Type B pancreatic cell (in vitro differentiated cells): ENCODE data around the gene SHMT2. TPM values are rescaled to one million over a fixed set of nuclear protein-coding genes. Genes with fewer than 3 reads are reported as not detected.

Source experiments
- DNase-seq: peaks from one replicate; pipeline ENCODE4 v3.0.0; 2021; ENCODE audit warnings: mixed read lengths; ENCODE audit not compliant: unreplicated experiment; ENCODE audit errors: extremely low spot score
- H3K27ac Mint-ChIP-seq: 2 replicates; pipeline ENCODE4 v1.8.0; 2021; ENCODE audit warnings: mild to moderate bottlenecking, mixed read lengths
- H3K27me3 Mint-ChIP-seq: 2 replicates; pipeline ENCODE4 v1.8.0; 2021; ENCODE audit warnings: mixed read lengths
- H3K36me3 Mint-ChIP-seq: 2 replicates; pipeline ENCODE4 v1.8.0; 2021; ENCODE audit warnings: mixed read lengths
- H3K4me1 Mint-ChIP-seq: one replicate; pipeline ENCODE4 v1.8.0; 2021; ENCODE audit warnings: mixed read lengths; ENCODE audit not compliant: unreplicated experiment
- H3K4me3 Mint-ChIP-seq: 2 replicates; pipeline ENCODE4 v1.8.0; 2021; ENCODE audit warnings: mild to moderate bottlenecking, mixed read lengths
- H3K9me3 Mint-ChIP-seq: 2 replicates; pipeline ENCODE4 v1.8.0; 2021; ENCODE audit warnings: mixed read lengths
- CTCF ChIP-seq: fragments of 200-600 bp; sonication (generic); conservative IDR thresholded peaks from 2 replicates; pipeline ENCODE4 v1.5.0; 2021; ENCODE audit warnings: antibody characterized with exemption, mild to moderate bottlenecking
- total RNA-seq: library from RNA; stranded (reverse); gene quantifications from 2 replicates; pipeline ENCODE4 v1.2.1, GENCODE V29; 2021; ENCODE audit warnings: low replicate concordance

The SHMT2 gene
- total RNA-seq, 1 donor from 2014 or later = 131 TPM

- H3K9me3 Mint-ChIP-seq = no peaks in the 10 kb centered on the region
- H3K4me1 Mint-ChIP-seq = peaks cover 10% of the 10 kb centered on the region
- H3K4me3 Mint-ChIP-seq = no peak overlapping the region
- H3K36me3 Mint-ChIP-seq = peaks cover 12% of the 10 kb centered on the region
- DNase-seq = no peak
- no peak overlapping the region for H3K27ac Mint-ChIP-seq
- no peaks in the 10 kb centered on the region for H3K27me3 Mint-ChIP-seq
- no peak for TF ChIP-seq CTCF
Measured at GRCh38 chr12:57250541-57250940, 21.0 kb downstream of the SHMT2 start.

- no peak within 1 kb of the TSS for H3K27ac Mint-ChIP-seq
- TF ChIP-seq CTCF = no peak
- H3K4me3 Mint-ChIP-seq = no peak within 1 kb of the TSS
- DNase-seq = no peak
- H3K9me3 Mint-ChIP-seq = no peaks in the 10 kb centered on the region
- peaks cover 12% of the 10 kb centered on the region for H3K36me3 Mint-ChIP-seq
- H3K27me3 Mint-ChIP-seq = no peaks in the 10 kb centered on the region
- H3K4me1 Mint-ChIP-seq = peaks cover 10% of the 10 kb centered on the region
Measured at GRCh38 chr12:57250956-57251355, 21.4 kb downstream of the SHMT2 start, which contains the start of gene STAC3. Gene STAC3 (minus strand): TSS chr12:57251187. CDS start chr12:57249636, 1,551 bp downstream.

GRCh38 chr12:57254506-57255280 lies 25.2 kb downstream of the SHMT2 start:
- DNase-seq = no peak
- Mint-ChIP-seq H3K4me3 (no peak overlapping the region), H3K36me3 (peaks cover 15% of the 10 kb centered on the region), H3K9me3 (no peaks in the 10 kb centered on the region), H3K27me3 (no peaks in the 10 kb centered on the region), H3K4me1 (peaks cover 11% of the 10 kb centered on the region), H3K27ac (no peak overlapping the region)
- no peak for TF ChIP-seq CTCF

- peaks cover 18% of the 10 kb centered on the region for H3K36me3 Mint-ChIP-seq
- TF ChIP-seq CTCF = no peak
- H3K4me3 Mint-ChIP-seq = no peak overlapping the region
- no peaks in the 10 kb centered on the region for H3K27me3 Mint-ChIP-seq
- no peak for DNase-seq
- H3K27ac Mint-ChIP-seq = no peak overlapping the region
- H3K9me3 Mint-ChIP-seq = no peaks in the 10 kb centered on the region
- H3K4me1 Mint-ChIP-seq = peaks cover 15% of the 10 kb centered on the region
Measured at GRCh38 chr12:57255916-57256315, 26.4 kb downstream of the SHMT2 start.

GRCh38 chr12:57258977-57259970 lies 29.8 kb downstream of the SHMT2 start:
- Mint-ChIP-seq H3K9me3 (no peaks in the 10 kb centered on the region), H3K4me3 (no peak overlapping the region), H3K4me1 (peaks cover 10% of the 10 kb centered on the region), H3K27me3 (no peaks in the 10 kb centered on the region), H3K36me3 (peaks cover 22% of the 10 kb centered on the region), H3K27ac (no peak overlapping the region)
- TF ChIP-seq CTCF = no peak
- DNase-seq = no peak
